ENCODE data around the gene ZDHHC14. TPM values are rescaled to one million over a fixed set of nuclear protein-coding genes. Genes with fewer than 3 reads are reported as not detected.

Gene ZDHHC14
- total RNA-seq, 4 donors from 2014 or later, result 7.3 to 14.4 (median 8.1) TPM

GRCh38 chr6:157476797-157477196 lies 95.8 kb downstream of the ZDHHC14 start:
- Histone ChIP-seq H3K36me3 (no peaks in the 10 kb centered on the region), H3K4me1 (no peaks in the 10 kb centered on the region), H3K27ac (no peak overlapping the region), H3K27me3 (no peaks in the 10 kb centered on the region), H3K4me3 (no peak overlapping the region), H3K9me3 (no peaks in the 10 kb centered on the region)
- ATAC-seq, result no peak
- no peak for TF ChIP-seq EP300 (IDR thresholded peaks at IDR 0.05)
- TF ChIP-seq CTCF (IDR thresholded peaks at IDR 0.05), result no peak
- no peak for TF ChIP-seq POLR2AphosphoS5 (IDR thresholded peaks at IDR 0.05)
- 97 to 100% methylated on average over 2 to 3 of the region's 3 CpGs for WGBS, 2 donors (ENCODE audit: low coverage in 1 of 2)

GRCh38 chr6:157478926-157479325 lies 97.9 kb downstream of the ZDHHC14 start:
- H3K4me1 ChIP-seq, result no peaks in the 10 kb centered on the region
- H3K36me3 ChIP-seq, result no peaks in the 10 kb centered on the region
- TF ChIP-seq POLR2A (IDR thresholded peaks at IDR 0.05), result no peak
- TF ChIP-seq CTCF (IDR thresholded peaks at IDR 0.05), result no peak
- TF ChIP-seq POLR2AphosphoS5 (IDR thresholded peaks at IDR 0.05), result no peak
- TF ChIP-seq EP300 (IDR thresholded peaks at IDR 0.05), result no peak
- H3K4me3 ChIP-seq, result no peak overlapping the region
- H3K27me3 ChIP-seq, result no peaks in the 10 kb centered on the region
- no peak overlapping the region for H3K27ac ChIP-seq
- 100% methylated on average over 1 of the region's 2 CpGs; no CpG with 5 or more reads in 1 of the 2 donors for WGBS, 2 donors (ENCODE audit: low coverage in 1 of 2)
- no peak for ATAC-seq
- no peaks in the 10 kb centered on the region for H3K9me3 ChIP-seq

DNA sequence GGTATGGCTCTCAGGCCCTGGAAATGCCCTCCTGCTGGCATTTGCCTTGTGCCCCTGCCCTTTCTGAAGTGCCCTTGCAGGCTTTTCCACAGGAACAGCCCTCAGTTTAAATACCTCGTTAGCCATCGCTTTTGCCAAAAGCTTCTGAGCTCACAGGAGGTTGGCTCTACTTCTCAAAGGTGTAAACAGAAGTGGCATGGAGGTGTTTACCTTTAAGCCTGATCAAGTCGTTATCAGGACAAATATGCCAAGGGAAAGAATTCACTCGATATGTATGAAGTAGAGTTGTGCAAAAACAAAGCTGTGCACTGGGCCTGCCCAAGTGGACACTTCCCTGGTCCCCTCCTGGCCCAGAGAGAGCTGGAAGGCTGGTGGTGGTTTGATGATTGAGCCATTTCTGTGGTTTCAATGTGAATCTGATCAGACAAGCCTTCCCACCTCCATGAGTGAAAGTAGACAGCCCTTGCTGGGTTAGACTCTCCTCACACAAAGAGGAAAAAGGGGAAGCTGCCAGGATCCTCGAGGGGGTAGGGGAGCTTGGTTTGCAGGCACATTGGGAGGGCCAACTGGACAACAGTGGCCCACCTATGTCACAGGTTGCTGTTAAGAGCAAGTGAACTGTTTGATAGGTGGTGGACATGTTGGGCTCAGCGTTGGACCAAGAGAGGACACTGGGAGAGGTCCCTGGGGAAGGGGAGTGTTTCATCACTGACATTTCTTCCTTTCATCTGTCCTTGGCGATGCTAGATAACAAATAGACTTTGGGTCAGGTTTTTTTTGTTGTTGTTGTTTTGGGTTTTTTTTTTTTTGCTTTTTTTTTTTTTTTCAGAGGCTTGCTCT lies 98.7 kb downstream of the ZDHHC14 start:
- no peak for ATAC-seq
- Histone ChIP-seq H3K9me3 (no peaks in the 10 kb centered on the region), H3K4me1 (no peaks in the 10 kb centered on the region), H3K27me3 (no peaks in the 10 kb centered on the region), H3K36me3 (no peaks in the 10 kb centered on the region), H3K4me3 (no peak overlapping the region), H3K27ac (no peak overlapping the region)
- no peak for TF ChIP-seq CTCF (IDR thresholded peaks at IDR 0.05)
- TF ChIP-seq POLR2A (IDR thresholded peaks at IDR 0.05), result no peak
- TF ChIP-seq POLR2AphosphoS5 (IDR thresholded peaks at IDR 0.05), result no peak
- no peak for TF ChIP-seq EP300 (IDR thresholded peaks at IDR 0.05)
- 50 to 72% methylated on average over 1 to 4 of the region's 7 CpGs for WGBS, 2 donors (ENCODE audit: low coverage in 1 of 2)

GRCh38 chr6:157481189-157481864 lies 100.3 kb downstream of the ZDHHC14 start:
- Histone ChIP-seq H3K36me3 (no peaks in the 10 kb centered on the region), H3K9me3 (no peaks in the 10 kb centered on the region), H3K4me3 (no peak overlapping the region), H3K27ac (no peak overlapping the region), H3K4me1 (no peaks in the 10 kb centered on the region), H3K27me3 (no peaks in the 10 kb centered on the region)
- ATAC-seq, result no peak
- WGBS, 2 donors (ENCODE audit: low coverage in 1 of 2), result 73 to 77% methylated on average over 7 to 9 of the region's 9 CpGs
- no peak for TF ChIP-seq CTCF (IDR thresholded peaks at IDR 0.05)
- TF ChIP-seq POLR2AphosphoS5 (IDR thresholded peaks at IDR 0.05), result no peak
- TF ChIP-seq EP300 (IDR thresholded peaks at IDR 0.05), result no peak
- TF ChIP-seq POLR2A (IDR thresholded peaks at IDR 0.05), result no peak
